Retinal pigment epithelial cell (primary cell): ENCODE data around the gene NDEL1.

Source experiments
- DNase-seq: peaks from one replicate; pipeline ENCODE4 v3.0.0-alpha.2; 2010; ENCODE audit warnings: low read depth
- H3K4me3 ChIP-seq: 2 replicates; pipeline ENCODE4 v1.5.1; 2011; ENCODE audit warnings: mild to moderate bottlenecking, low read length, control low read depth, moderate library complexity
- TF ChIP-seq, protein P1 (sequence below): conservative IDR thresholded peaks from 2 replicates; pipeline ENCODE4 v1.5.1; 2011; ENCODE audit warnings: low read depth, low read length, control low read depth, inconsistent platforms

Gene NDEL1

DNA sequence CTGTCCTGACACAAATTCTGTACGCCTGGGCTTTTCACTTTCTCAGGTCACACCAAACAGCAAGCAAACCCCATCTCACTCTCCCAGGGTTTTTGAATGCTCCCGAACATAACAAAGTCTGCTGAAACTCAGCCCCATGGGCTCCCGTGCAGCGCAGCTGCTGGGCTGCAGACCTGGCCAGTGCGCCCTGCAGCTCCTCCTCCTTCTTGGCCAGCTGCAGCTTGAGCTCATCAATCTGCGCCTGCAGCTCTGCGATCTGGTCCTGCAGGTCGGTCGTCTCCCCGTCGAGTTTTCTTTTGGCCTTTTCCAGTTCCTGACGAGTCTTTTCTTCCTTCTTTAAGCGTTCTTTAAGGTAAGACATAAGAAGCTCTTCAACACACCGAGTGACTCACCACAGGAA, 70.5 kb downstream of the NDEL1 start:
- TF ChIP-seq, protein P1, sequence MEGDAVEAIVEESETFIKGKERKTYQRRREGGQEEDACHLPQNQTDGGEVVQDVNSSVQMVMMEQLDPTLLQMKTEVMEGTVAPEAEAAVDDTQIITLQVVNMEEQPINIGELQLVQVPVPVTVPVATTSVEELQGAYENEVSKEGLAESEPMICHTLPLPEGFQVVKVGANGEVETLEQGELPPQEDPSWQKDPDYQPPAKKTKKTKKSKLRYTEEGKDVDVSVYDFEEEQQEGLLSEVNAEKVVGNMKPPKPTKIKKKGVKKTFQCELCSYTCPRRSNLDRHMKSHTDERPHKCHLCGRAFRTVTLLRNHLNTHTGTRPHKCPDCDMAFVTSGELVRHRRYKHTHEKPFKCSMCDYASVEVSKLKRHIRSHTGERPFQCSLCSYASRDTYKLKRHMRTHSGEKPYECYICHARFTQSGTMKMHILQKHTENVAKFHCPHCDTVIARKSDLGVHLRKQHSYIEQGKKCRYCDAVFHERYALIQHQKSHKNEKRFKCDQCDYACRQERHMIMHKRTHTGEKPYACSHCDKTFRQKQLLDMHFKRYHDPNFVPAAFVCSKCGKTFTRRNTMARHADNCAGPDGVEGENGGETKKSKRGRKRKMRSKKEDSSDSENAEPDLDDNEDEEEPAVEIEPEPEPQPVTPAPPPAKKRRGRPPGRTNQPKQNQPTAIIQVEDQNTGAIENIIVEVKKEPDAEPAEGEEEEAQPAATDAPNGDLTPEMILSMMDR, result no peak
- H3K4me3 ChIP-seq, result no peak overlapping the region
- no peak for DNase-seq

DNA sequence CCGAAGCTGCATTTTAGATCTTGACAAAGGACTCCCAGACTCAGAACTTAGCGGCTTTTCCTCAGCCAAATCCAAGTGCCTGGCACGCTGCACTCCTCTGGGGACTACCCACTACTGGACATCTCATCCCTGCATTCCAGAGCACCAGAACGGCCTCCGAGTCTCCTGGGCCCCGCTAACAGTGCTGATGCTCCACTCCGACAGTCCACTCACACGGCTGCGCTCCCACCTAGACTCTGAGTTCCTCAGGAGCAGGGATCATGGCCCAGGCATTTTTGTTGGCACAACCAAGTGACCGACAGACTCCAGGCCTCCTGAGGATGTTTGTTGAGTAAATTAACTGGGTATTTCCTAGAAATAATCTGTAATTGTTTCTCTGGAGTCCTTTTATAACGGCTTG, 79.1 kb downstream of the NDEL1 start:
- TF ChIP-seq, protein P1, result no peak
- DNase-seq, result no peak
- no peak overlapping the region for H3K4me3 ChIP-seq
